HG02610 (cell line): ENCODE results near the gene MX2.
"Not testable (repeated sequence)": the region's sequence is repeated elsewhere in the genome, so short reads cannot be mapped to it uniquely, and the experiment has no call there.

Source experiments
- ATAC-seq: cut with Tn5 transposase; IDR thresholded peaks from one replicate; pipeline ENCODE4 v1.9.1; 2021; ENCODE audit warnings: mild to moderate bottlenecking, moderate library complexity; ENCODE audit not compliant: unreplicated experiment

MX2 gene

DNA sequence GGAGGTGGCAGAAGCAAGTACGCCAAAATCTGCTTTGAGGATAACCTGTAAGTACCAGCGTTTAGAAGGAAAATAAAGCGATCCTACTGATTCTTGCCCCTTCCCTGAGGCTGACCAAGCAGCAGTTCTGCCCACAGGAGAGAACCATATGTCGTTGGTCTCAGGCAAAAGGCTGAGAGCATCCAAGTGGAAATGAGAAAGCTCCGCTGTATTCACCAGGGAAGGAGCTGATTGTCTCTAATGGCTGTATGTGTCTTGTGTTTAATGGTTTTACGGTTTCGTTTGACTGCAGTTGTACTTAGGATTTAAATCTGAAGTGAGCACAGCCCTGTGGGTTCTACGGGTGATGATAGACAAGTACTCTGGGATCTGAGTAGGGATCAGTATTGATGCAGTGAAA lies 23.4 kb upstream of the MX2 start:
- no peak for ATAC-seq

GRCh38 chr21:41342035-41342434 lies 19.8 kb upstream of the MX2 start:
- no peak for ATAC-seq

GRCh38 chr21:41344146-41344545 lies 17.7 kb upstream of the MX2 start:
- no peak for ATAC-seq

DNA sequence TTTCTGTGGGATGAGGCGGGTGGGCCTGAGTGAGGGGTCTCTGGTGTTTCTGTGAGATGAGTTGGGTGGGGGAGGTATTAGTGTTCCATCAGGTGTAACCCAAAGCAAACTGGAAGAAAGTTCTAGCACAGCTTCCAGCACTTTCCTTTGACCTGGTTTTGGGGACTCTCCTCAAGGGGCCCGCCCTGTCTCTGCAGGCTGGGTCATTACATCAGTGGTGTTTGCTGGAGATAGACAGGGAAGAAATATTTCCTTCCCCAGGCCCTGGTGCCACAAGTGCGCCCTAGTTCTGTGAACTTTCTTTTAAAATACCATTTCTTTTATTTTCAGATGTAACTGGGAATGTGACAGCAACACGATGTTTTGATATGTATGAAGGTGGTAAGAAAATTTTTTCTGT lies 16.5 kb upstream of the MX2 start:
- no peak for ATAC-seq

DNA sequence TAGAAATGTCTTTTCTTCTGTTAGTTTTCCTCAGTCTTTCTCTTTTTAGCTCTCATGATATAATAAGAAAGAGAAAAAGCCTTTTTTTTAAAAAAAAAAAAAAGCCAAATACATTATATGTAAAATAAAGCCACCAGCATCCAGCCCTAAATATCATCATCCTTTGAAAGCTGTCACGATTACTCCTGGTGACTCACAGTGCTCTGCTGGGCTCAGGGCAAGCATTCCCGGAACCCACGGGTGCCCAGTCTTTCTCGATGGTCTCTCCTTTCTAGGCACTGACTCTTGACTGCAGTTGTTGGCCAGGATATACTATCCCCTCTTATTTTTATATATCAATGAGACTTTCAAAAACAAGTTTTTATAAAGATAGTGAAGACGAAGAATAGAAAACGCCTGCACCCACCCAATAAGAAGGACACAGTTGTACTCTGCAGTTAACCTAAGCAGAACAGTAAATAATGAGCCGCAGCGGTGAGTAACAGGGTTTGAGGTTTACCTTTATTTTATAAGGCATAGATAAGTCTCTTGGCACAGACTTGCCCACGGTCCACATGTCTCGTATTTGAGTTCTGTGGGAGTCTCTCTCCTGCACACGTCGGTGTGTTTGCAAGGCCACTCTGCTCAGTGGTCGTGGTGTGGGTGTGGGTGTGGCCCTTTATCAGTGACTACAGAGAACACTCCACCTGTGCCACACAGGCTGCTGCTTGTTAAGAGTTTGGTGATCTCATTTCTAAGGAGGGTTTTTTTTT lies 15.7 kb upstream of the MX2 start:
- no peak for ATAC-seq

DNA sequence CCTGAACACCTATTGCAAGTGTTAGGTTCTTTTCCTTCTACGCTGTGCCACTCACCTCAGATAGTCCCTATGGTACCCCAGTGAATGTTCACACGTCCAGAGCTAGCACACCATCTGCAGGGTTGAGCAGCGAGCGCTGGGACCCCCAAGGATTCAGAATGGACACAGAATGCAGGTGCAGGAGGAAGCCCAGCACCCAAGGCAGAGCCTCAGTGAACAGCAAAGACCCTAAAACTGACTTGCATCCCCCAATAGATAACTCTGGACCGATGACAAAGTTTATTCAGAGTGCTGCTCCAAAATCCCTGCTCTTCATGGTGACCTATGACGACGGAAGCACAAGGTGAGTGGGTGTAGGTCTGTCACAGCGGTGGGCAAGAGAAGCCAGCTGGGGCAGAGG lies 15.1 kb upstream of the MX2 start:
- no peak for ATAC-seq

GRCh38 chr21:41348434-41348833 lies 13.4 kb upstream of the MX2 start:
- ATAC-seq: no peak

- ATAC-seq: no peak
These were observed 12.7 kb upstream of the MX2 start for GRCh38 chr21:41349126-41349525.

DNA sequence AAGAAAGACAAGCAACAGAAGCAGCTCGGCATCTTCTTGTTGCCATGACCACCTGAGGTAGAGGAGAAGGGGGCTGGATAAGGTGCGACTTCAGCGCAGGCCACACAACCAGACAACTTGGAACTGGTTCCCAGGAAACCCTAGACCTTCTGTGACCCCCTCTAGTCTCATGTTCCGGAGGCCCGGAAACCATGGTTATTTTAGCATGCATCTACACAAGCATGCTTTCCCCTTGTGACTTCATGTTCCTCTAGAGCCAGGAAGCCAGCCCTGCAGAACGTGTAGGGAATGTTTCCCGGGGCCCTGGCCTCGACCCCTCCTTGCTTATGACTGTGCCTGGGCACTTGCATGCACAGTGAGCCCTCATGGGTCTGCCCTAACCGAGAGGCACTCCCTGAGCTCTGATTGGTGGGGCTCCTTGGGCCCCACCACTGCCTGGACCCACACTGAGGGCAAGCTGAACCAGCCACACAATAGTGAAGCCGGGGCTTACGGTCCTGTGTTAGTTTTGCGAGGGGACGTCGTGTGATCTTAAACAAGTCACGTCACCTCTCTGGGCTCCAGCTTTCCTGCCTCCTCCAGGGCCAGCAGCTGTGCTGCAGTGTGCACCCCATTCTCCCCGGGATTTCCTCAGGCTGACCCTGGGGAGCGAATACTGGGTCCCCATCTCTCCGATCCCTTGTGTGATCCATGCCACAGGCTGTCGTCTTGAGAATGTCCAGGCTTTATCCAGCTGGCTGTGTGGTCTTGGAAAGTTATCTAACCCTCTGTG lies 12.0 kb upstream of the MX2 start:
- ATAC-seq: no peak

- no peak for ATAC-seq
These were observed 11.2 kb upstream of the MX2 start for GRCh38 chr21:41350436-41351155.

DNA sequence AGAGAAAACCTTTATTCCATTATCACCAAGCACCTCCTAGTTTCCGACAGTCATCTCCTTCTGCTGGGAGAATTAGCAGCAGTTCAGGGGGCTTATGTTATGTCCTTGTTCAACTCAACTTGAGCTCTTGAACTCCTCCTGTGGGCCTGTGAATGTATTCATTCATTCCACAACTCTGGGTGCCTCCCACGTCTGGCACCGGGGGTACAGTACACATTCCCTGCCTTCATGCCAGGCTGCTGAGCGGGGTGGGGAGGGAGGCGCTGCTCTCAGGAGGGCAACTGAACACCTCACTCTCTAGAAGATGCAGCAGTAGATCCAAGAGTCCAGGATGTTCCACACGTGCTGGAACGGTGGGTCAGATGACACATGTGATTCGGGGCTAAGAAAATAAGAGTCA lies 4.3 kb upstream of the MX2 start:
- no peak for ATAC-seq

GRCh38 chr21:41358193-41359166 lies 3.3 kb upstream of the MX2 start:
- ATAC-seq: no peak

DNA sequence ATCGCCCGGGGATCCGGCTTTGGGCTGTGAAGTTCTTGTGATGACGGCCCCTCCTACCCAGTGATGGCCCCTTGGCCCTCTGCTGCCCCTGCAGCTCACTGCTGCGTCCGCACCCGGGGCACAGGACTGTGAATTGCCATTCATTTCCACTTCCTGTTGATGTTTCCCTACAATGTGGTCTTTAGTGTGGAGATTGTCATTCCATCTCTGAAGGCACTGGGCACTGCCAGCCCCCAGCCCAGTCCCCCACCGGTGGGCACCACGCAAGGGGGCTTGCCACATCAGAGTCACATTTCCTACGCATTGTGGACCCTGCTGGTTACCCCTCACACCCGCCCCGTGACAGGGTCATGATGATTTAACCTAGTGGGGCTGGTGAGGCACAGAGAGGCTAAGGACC lies 2.5 kb upstream of the MX2 start:
- no peak for ATAC-seq

- not testable (repeated sequence) for ATAC-seq
These were observed 2.1 kb upstream of the MX2 start for GRCh38 chr21:41359754-41360071.

GRCh38 chr21:41360072-41360821 lies 1.6 kb upstream of the MX2 start:
- ATAC-seq: no peak

- ATAC-seq: no peak
These were observed 608 bp upstream of the MX2 start for GRCh38 chr21:41361053-41361785.

- ATAC-seq: no peak
These were observed 960 bp downstream of the MX2 start for GRCh38 chr21:41362605-41363369.

GRCh38 chr21:41363370-41364270 lies 1.8 kb downstream of the MX2 start:
- ATAC-seq: no peak
